Measurements from ENCODE around the gene SLC27A4. TPM values are rescaled to one million over a fixed set of nuclear protein-coding genes. Genes with fewer than 3 reads are reported as not detected.

SLC27A4 gene
- total and polyA plus RNA-seq, 2 donors from 2014 or later, result 29.3 to 58.7 TPM

GRCh38 chr9:128384801-128385495, 44.6 kb downstream of the SLC27A4 start:
- Histone ChIP-seq H3K27ac (ENCODE audit: low read depth in 2 of 2, low read length in 2 of 2) (no peak overlapping the region), H3K9ac (ENCODE audit: low read length in 3 of 3) (no peak overlapping the region), H3K36me3 (ENCODE audit: control insufficient read depth in 2 of 3, insufficient read depth in 3 of 3, low read length in 3 of 3) (peaks cover 2 to 21% (median 20%) of the 10 kb centered on the region in 3 donors), H3K4me1 (ENCODE audit: control insufficient read depth in 2 of 3, insufficient read depth in 2 of 3, low read depth in 1 of 3, low read length in 3 of 3) (no peaks in the 10 kb centered on the region), H3K27me3 (ENCODE audit: control insufficient read depth, insufficient read depth, low read length) (no peaks in the 10 kb centered on the region), H3K9me3 (ENCODE audit: control insufficient read depth in 2 of 3, insufficient read depth in 1 of 3, low read length in 3 of 3) (no peaks in the 10 kb centered on the region), H3K4me3 (ENCODE audit: low read length in 3 of 3) (no peak overlapping the region)
- DNase-seq, result no peak
- FAIRE-seq, result no peak
- TF ChIP-seq CTCF (IDR thresholded peaks at IDR 0.05; ENCODE audit: borderline replicate concordance, extremely low read depth, insufficient read depth), result no peak
- intact Hi-C loops (cut with DNase I), result no loop called here

- no peaks in the 10 kb centered on the region for H3K4me1 ChIP-seq (ENCODE audit: control insufficient read depth in 2 of 3, insufficient read depth in 2 of 3, low read depth in 1 of 3, low read length in 3 of 3)
- H3K9ac ChIP-seq (ENCODE audit: low read length in 3 of 3), result no peak overlapping the region
- FAIRE-seq (no peak), DNase-seq (no peak)
- H3K27me3 ChIP-seq (ENCODE audit: control insufficient read depth, insufficient read depth, low read length), result peaks cover under 1% of the 10 kb centered on the region
- intact Hi-C loops (cut with DNase I), result no loop called here
- peaks cover 2 to 21% (median 21%) of the 10 kb centered on the region in 3 donors for H3K36me3 ChIP-seq (ENCODE audit: control insufficient read depth in 2 of 3, insufficient read depth in 3 of 3, low read length in 3 of 3)
- no peak overlapping the region for H3K27ac ChIP-seq (ENCODE audit: low read depth in 2 of 2, low read length in 2 of 2)
- no peak for TF ChIP-seq CTCF (IDR thresholded peaks at IDR 0.05; ENCODE audit: borderline replicate concordance, extremely low read depth, insufficient read depth)
- H3K4me3 ChIP-seq (ENCODE audit: low read length in 3 of 3), result no peak overlapping the region
- no peaks in the 10 kb centered on the region for H3K9me3 ChIP-seq (ENCODE audit: control insufficient read depth in 2 of 3, insufficient read depth in 1 of 3, low read length in 3 of 3)
Measured at GRCh38 chr9:128385496-128386460, 45.5 kb downstream of the SLC27A4 start.

- TF ChIP-seq CTCF (IDR thresholded peaks at IDR 0.05; ENCODE audit: borderline replicate concordance, extremely low read depth, insufficient read depth), result no peak
- Histone ChIP-seq H3K9ac (ENCODE audit: low read length in 3 of 3) (no peak overlapping the region), H3K36me3 (ENCODE audit: control insufficient read depth in 2 of 3, insufficient read depth in 3 of 3, low read length in 3 of 3) (peaks cover 2 to 21% (median 19%) of the 10 kb centered on the region in 3 donors), H3K9me3 (ENCODE audit: control insufficient read depth in 2 of 3, insufficient read depth in 1 of 3, low read length in 3 of 3) (no peaks in the 10 kb centered on the region), H3K4me3 (ENCODE audit: low read length in 3 of 3) (no peak overlapping the region), H3K27me3 (ENCODE audit: control insufficient read depth, insufficient read depth, low read length) (peaks cover 18% of the 10 kb centered on the region), H3K4me1 (ENCODE audit: control insufficient read depth in 2 of 3, insufficient read depth in 2 of 3, low read depth in 1 of 3, low read length in 3 of 3) (no peaks in the 10 kb centered on the region), H3K27ac (ENCODE audit: low read depth in 2 of 2, low read length in 2 of 2) (no peak overlapping the region)
- DNase-seq (no peak), FAIRE-seq (no peak)
- intact Hi-C loops (cut with DNase I), result no loop called here
Measured at GRCh38 chr9:128388150-128388549, 47.8 kb downstream of the SLC27A4 start.

Data from kidney (tissue), 14 donors.